Retinal pigment epithelial cell (primary cell): ENCODE measurements around the gene NAPA.

ENCODE experiments used
- DNase-seq: peaks from one replicate; pipeline ENCODE4 v3.0.0-alpha.2; 2010; ENCODE audit warnings: low read depth
- H3K4me3 ChIP-seq: 2 replicates; pipeline ENCODE4 v1.5.1; 2011; ENCODE audit warnings: mild to moderate bottlenecking, low read length, control low read depth, moderate library complexity
- TF ChIP-seq, protein P1 (sequence below): conservative IDR thresholded peaks from 2 replicates; pipeline ENCODE4 v1.5.1; 2011; ENCODE audit warnings: low read depth, low read length, control low read depth, inconsistent platforms

The NAPA gene

GRCh38 chr19:47539747-47540311 lies 25.0 kb upstream of the NAPA start:
- TF ChIP-seq, protein P1, sequence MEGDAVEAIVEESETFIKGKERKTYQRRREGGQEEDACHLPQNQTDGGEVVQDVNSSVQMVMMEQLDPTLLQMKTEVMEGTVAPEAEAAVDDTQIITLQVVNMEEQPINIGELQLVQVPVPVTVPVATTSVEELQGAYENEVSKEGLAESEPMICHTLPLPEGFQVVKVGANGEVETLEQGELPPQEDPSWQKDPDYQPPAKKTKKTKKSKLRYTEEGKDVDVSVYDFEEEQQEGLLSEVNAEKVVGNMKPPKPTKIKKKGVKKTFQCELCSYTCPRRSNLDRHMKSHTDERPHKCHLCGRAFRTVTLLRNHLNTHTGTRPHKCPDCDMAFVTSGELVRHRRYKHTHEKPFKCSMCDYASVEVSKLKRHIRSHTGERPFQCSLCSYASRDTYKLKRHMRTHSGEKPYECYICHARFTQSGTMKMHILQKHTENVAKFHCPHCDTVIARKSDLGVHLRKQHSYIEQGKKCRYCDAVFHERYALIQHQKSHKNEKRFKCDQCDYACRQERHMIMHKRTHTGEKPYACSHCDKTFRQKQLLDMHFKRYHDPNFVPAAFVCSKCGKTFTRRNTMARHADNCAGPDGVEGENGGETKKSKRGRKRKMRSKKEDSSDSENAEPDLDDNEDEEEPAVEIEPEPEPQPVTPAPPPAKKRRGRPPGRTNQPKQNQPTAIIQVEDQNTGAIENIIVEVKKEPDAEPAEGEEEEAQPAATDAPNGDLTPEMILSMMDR = no peak
- no peak overlapping the region for H3K4me3 ChIP-seq
- DNase-seq = no peak

DNA sequence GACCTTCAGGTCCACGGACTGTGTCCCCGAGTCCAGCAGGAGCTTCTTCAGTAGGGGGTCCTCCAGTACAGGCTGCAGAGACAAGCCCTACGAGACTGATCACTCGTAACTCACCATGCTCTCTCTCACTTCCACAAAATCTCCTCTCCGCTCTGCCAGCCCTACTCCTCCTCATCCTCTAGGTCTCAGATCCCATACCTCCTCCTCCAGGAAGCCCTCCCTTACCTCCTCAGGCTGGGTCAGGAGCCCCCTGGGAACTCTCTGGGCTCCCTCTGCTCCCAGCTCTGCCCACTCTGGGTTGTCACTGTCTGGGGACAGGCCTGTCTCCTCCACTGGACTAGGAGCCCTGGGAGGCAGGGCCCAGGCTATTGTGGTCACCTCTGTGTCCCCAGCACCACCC lies 23.9 kb upstream of the NAPA start:
- TF ChIP-seq, protein P1 = no peak
- no peak for DNase-seq
- no peak overlapping the region for H3K4me3 ChIP-seq

DNA sequence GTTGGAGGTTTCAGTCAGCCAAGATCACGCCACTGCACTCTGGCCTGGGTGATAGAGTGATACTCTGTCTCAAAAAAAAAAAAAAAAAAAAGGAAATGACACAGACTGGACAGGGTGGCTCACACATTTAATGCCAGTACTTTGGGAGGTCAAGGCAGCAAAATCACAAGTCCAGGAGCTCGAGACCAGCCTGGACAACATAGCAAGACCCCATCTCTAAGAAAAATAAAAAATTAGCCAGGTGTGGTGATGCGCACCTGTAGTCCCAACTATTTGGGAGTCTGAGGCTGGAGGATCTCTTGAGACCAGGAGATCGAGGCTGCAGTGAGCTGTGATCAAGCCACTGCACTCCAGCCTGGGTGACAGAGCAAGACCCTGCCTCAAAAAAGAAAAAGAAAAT lies 22.6 kb upstream of the NAPA start:
- TF ChIP-seq, protein P1 = no peak
- no peak for DNase-seq
- H3K4me3 ChIP-seq = no peak overlapping the region

DNA sequence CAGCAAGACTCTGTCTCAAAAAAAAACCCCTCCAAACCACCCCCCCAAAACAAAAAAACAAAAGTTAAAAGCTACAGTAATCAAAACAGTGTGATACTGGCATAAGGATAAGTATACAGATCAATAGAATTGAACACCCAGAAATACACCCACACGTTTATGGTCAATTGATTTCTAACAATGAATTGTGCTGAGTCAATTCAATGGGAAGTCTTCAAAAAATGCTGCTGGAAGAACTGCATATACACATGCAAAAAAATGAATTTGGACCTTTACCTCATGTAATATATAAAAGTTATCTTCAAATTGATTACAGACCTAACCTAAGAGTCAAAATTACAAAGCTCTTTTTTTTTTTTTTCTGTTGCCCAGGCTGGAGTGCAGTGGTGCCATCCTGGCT lies 19.8 kb upstream of the NAPA start:
- H3K4me3 ChIP-seq = no peak overlapping the region
- TF ChIP-seq, protein P1 = no peak
- DNase-seq = no peak

GRCh38 chr19:47531640-47532387 lies 17.0 kb upstream of the NAPA start:
- DNase-seq = no peak
- TF ChIP-seq, protein P1 = no peak

GRCh38 chr19:47529018-47529742 lies 14.3 kb upstream of the NAPA start:
- no peak overlapping the region for H3K4me3 ChIP-seq
- TF ChIP-seq, protein P1 = no peak
- DNase-seq = no peak

More at GRCh38 chr19:47531640-47532387, 17.0 kb upstream of the NAPA start:
- H3K4me3 ChIP-seq = no peak overlapping the region
